ENCODE data around the gene SMURF2. TPM values are rescaled to one million over a fixed set of nuclear protein-coding genes. Genes with fewer than 3 reads are reported as not detected.

SMURF2 gene
- total RNA-seq, 2 experiments from 2014 or later, result 11.5 to 12.1 TPM

DNA sequence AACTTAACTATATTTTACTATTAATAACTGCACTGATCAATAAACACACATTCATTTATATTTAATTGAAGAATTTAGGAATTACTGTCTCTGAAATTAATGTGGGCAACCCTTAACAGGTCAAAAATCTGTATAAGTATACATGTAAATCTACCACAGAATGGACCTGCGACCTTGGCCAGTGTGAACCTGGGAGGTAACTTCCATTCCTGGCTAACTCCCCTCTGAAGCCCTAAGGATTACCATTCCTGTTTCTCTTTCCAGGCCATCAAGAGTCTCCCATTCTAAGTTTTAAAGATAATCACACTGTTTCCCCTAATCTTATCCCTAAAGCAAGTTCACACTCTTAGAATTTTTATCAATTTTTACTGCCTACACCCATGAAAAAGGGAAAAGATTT, 58.1 kb downstream of the SMURF2 start:
- Mint-ChIP-seq H3K4me3 (no peak overlapping the region), H3K27me3 (no peaks in the 10 kb centered on the region), H3K36me3 (no peaks in the 10 kb centered on the region), H3K9me3 (no peaks in the 10 kb centered on the region), H3K4me1 (ENCODE audit: low read depth) (peaks cover 32% of the 10 kb centered on the region), H3K27ac (no peak overlapping the region)
- CTCF ChIA-PET, result interaction anchor here (1.0 to 1.8 kb wide), 2 partner anchors 56 to 184 kb away, joined by 3 to 5 read pairs; no protein-coding TSS in a partner anchor
- POLR2A ChIA-PET, result no interaction called here
- no peak for DNase-seq
- intact Hi-C loops (cut with micrococcal nuclease), result no loop called here

DNA sequence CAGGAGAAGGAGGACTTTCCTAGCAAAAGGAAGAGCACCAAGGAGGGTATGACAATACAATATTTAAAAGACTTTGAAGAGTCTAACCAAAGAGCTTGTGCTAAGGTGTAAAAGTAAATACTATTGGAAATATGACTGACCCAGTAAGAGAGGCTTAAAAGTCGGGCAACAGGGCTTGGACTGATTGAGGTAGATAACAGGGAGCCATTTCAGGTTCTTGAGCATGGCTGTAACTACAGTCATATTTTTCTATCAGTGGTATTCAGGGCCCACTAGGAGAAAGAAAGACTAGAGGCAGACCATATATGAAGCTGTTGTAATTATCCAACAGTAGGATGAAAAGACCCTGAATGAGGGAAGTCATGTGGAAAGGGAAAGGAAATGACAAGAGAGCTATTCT, 62.3 kb downstream of the SMURF2 start:
- H3K4me3 Mint-ChIP-seq, result peak overlapping the region; percentile 61
- peaks cover 6% of the 10 kb centered on the region for H3K36me3 Mint-ChIP-seq
- ChIA-PET POLR2A (interaction anchor here (0.6 to 2.6 kb wide), 2 partner anchors 94 to 402 kb away, joined by 5 to 11 read pairs; partner anchors contain the start of genes CEP95 and DDX5), CTCF (interaction anchor here (1.1 to 2.0 kb wide), 9 partner anchors 11 to 180 kb away, joined by 3 to 9 read pairs (median 6); no protein-coding TSS in a partner anchor)
- H3K4me1 Mint-ChIP-seq (ENCODE audit: low read depth), result peaks cover 26% of the 10 kb centered on the region
- H3K27ac Mint-ChIP-seq, result no peak overlapping the region
- H3K9me3 Mint-ChIP-seq, result no peaks in the 10 kb centered on the region
- H3K27me3 Mint-ChIP-seq, result no peaks in the 10 kb centered on the region
- no peak for DNase-seq
- intact Hi-C loops (cut with micrococcal nuclease), result loop anchor here (2.0 kb wide), 2 partner anchors 27 to 93 kb away; partner anchors contain the start of genes CEP95 and DDX5

DNA sequence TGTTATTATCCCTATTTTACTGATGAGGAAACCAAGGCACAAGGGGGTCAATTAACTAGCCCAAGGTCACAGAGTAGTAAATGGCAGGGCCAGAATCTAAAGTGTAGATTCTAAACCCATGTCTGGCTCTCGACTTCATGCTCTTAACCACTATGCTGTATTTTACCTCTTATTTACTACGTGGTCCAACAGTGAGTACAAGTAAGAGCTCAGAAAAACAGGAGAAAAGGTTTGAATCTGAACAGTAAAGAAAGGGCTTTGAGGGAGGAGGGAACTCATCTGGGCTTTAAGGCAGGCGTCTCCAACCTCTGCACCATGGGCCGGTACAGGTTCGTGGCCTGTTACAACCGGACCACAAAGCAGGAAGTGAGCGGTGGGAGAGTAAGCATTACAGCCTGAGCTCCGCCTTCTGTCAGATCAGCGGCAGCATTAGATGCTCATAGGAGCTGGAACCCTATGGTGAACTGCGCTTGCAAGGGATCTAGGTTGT, 62.9 kb downstream of the SMURF2 start:
- peak; percentile 78 for DNase-seq
- intact Hi-C loops (cut with micrococcal nuclease), result loop anchor here (2.0 kb wide), 1 partner anchor 92 kb away; the partner anchor contains the start of genes CEP95 and DDX5
- H3K4me3 Mint-ChIP-seq, result peak overlapping the region; percentile 61
- H3K36me3 Mint-ChIP-seq, result peaks cover 6% of the 10 kb centered on the region
- H3K27me3 Mint-ChIP-seq, result no peaks in the 10 kb centered on the region
- ChIA-PET CTCF (interaction anchor here (0.7 to 2.0 kb wide), 11 partner anchors 10 to 179 kb away, joined by 3 to 9 read pairs (median 5); no protein-coding TSS in a partner anchor), POLR2A (interaction anchor here (0.6 to 2.6 kb wide), 3 partner anchors 93 to 402 kb away, joined by 3 to 11 read pairs (median 5); partner anchors contain the start of genes CEP95 and DDX5)
- no peaks in the 10 kb centered on the region for H3K9me3 Mint-ChIP-seq
- H3K4me1 Mint-ChIP-seq (ENCODE audit: low read depth), result peaks cover 26% of the 10 kb centered on the region
- peak overlapping the region; percentile 74 for H3K27ac Mint-ChIP-seq

DNA sequence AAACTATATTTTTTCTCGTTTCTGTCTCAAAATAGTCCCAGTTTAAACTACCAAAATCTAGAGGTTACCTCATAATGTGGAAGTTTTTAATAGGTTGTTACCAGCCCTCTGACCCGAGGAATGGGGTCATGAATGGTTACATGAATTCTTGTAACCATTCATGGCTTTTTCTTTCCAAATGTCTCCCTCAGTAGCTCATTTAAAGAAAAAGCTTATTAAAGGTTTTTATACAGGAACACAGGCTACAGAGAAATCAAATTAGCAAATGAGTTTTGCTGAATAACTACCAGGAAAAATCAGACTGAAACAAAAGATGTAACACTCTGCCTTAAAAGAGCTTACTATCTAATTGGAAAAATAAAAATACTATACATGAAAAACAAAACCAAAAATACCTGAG, 63.4 kb downstream of the SMURF2 start:
- H3K4me3 Mint-ChIP-seq, result no peak overlapping the region
- H3K27ac Mint-ChIP-seq, result no peak overlapping the region
- no peak for DNase-seq
- H3K4me1 Mint-ChIP-seq (ENCODE audit: low read depth), result peaks cover 26% of the 10 kb centered on the region
- H3K9me3 Mint-ChIP-seq, result no peaks in the 10 kb centered on the region
- ChIA-PET POLR2A (interaction anchor here (2.6 kb wide), 1 partner anchor 93 kb away, joined by 11 read pairs; the partner anchor contains the start of genes CEP95 and DDX5), CTCF (interaction anchor here (0.7 to 2.0 kb wide), 9 partner anchors 16 to 178 kb away, joined by 3 to 9 read pairs (median 6); no protein-coding TSS in a partner anchor)
- peaks cover 6% of the 10 kb centered on the region for H3K36me3 Mint-ChIP-seq
- intact Hi-C loops (cut with micrococcal nuclease), result loop anchor here (2.0 kb wide), 1 partner anchor 92 kb away; the partner anchor contains the start of genes CEP95 and DDX5
- H3K27me3 Mint-ChIP-seq, result no peaks in the 10 kb centered on the region

DNA sequence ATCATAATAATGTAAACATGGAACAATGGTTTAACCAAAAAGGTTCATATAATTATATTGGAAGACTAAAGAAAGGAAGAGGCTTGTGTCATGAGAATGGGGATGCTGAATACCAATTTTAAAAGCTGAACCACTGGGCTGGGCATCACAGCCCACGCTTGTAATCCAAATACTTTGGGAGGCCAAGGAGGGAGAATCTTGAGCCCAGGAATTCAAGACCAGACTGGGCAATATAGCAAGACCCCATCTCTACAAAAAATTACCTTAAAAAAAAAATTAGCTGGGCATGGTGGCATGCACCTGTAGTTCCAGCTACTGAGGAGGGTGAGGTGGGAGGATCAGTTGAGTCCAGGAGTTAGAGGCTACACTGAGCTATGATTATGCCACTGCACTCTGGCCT, 65.1 kb downstream of the SMURF2 start:
- H3K36me3 Mint-ChIP-seq, result peaks cover 8% of the 10 kb centered on the region
- no peaks in the 10 kb centered on the region for H3K27me3 Mint-ChIP-seq
- peaks cover 28% of the 10 kb centered on the region for H3K4me1 Mint-ChIP-seq (ENCODE audit: low read depth)
- POLR2A ChIA-PET, result no interaction called here
- intact Hi-C loops (cut with micrococcal nuclease), result no loop called here
- no peaks in the 10 kb centered on the region for H3K9me3 Mint-ChIP-seq
- no peak for DNase-seq
- no peak overlapping the region for H3K27ac Mint-ChIP-seq
- H3K4me3 Mint-ChIP-seq, result no peak overlapping the region
- CTCF ChIA-PET, result interaction anchor here (1.0 kb wide), 1 partner anchor 106 kb away, joined by 3 read pairs; no protein-coding TSS in a partner anchor

DNA sequence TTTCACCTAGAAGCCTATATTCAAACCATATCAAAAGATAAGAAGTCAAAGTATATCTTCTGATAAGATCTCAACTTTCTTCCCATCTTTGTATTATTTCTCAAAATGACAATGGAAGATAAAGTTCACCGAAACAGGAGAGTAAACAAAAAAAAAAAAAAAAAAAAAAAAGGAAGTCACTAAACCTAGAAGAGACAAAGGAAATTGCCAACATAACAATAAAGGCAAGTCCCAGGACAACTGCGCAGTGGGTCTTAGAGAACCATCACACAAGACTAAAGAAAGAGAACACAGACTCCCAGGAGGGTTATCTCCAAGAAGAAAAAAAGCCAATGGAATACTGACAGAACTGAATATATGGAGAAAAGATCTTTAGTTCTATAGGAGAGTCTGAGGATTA, 65.7 kb downstream of the SMURF2 start:
- intact Hi-C loops (cut with micrococcal nuclease), result no loop called here
- H3K4me1 Mint-ChIP-seq (ENCODE audit: low read depth), result peaks cover 29% of the 10 kb centered on the region
- peaks cover 10% of the 10 kb centered on the region for H3K36me3 Mint-ChIP-seq

DNA sequence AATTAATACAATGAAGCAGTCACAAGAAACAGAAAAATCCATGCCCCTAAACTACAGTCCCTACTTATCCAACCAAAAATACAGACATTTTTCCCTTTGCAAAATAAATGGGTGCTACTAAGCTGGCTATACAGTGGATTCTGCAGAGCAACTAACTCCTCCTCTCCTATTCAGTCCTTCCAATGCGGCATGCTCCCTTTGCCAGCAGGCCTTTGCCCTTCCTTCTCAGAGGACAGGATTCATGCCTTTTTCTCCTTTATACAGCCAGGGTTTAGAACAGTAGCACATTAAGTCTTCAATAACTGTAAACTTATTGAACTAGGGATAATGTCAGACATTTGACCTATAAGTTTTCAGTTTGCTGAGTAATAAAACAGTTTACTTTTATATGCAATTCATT, 70.2 kb downstream of the SMURF2 start:
- CTCF ChIA-PET, result no interaction called here
- POLR2A ChIA-PET, result no interaction called here
- Mint-ChIP-seq H3K4me3 (no peak overlapping the region), H3K36me3 (peaks cover 14% of the 10 kb centered on the region), H3K27me3 (no peaks in the 10 kb centered on the region), H3K27ac (no peak overlapping the region), H3K9me3 (no peaks in the 10 kb centered on the region), H3K4me1 (ENCODE audit: low read depth) (peaks cover 9% of the 10 kb centered on the region)
- DNase-seq, result no peak
- intact Hi-C loops (cut with micrococcal nuclease), result no loop called here

More for the DNA sequence above, 65.7 kb downstream of the SMURF2 start:
- DNase-seq, result no peak
- POLR2A ChIA-PET, result no interaction called here
- no peaks in the 10 kb centered on the region for H3K9me3 Mint-ChIP-seq
- no peak overlapping the region for H3K4me3 Mint-ChIP-seq
- no peaks in the 10 kb centered on the region for H3K27me3 Mint-ChIP-seq
- no peak overlapping the region for H3K27ac Mint-ChIP-seq
- CTCF ChIA-PET, result interaction anchor here (1.0 to 1.3 kb wide), 2 partner anchors 53 to 105 kb away, joined by 3 to 4 read pairs; no protein-coding TSS in a partner anchor

DNA sequence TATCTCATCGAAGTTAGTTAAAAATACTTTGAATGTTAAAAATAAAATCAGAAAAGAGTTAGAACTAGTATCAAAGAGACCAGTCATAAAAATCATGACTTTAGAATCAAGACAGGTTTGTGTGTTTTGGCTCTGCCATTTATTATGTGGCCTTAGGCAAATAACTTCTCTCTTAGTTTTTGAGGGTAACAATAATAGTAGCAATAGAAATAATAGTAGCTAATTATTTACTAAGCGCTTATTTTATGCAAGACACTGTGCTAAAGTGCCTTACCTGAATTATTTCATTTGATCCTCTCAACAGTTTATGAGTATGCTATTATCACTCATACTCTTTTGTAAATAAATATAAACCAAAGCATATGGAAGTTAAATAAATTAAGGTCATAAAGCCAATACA, 77.0 kb downstream of the SMURF2 start:
- H3K4me3 Mint-ChIP-seq, result no peak overlapping the region
- POLR2A ChIA-PET, result no interaction called here
- DNase-seq, result no peak
- peaks cover 18% of the 10 kb centered on the region for H3K4me1 Mint-ChIP-seq (ENCODE audit: low read depth)
- H3K27me3 Mint-ChIP-seq, result no peaks in the 10 kb centered on the region
- intact Hi-C loops (cut with micrococcal nuclease), result no loop called here
- H3K9me3 Mint-ChIP-seq, result no peaks in the 10 kb centered on the region
- H3K36me3 Mint-ChIP-seq, result peaks cover 9% of the 10 kb centered on the region
- CTCF ChIA-PET, result no interaction called here
- no peak overlapping the region for H3K27ac Mint-ChIP-seq

DNA sequence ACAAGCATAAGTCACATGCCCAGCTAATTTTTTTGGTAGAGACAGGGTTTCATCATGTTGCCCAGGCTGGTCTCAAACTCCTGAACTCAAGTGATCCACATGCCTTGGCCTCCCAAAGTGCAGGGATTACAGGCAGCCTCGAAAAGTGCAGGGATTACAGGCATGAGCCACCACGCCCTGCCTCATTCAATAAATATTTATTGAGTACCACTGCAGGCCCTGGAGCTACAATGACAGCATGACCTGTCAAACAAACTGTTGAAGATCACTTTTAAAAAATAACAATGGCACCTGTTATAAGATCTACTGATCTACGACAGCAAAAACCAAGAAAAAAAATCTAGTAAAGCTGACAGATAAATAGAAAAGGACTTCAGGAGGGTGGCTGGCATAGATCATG, 79.1 kb downstream of the SMURF2 start:
- Mint-ChIP-seq H3K4me1 (ENCODE audit: low read depth) (peaks cover 21% of the 10 kb centered on the region), H3K9me3 (no peaks in the 10 kb centered on the region), H3K27me3 (no peaks in the 10 kb centered on the region), H3K36me3 (peaks cover 9% of the 10 kb centered on the region), H3K27ac (no peak overlapping the region), H3K4me3 (no peak overlapping the region)
- no peak for DNase-seq
- ChIA-PET POLR2A (interaction anchor here (1.3 to 1.5 kb wide), 2 partner anchors 9 to 78 kb away, joined by 4 to 5 read pairs; partner anchors contain the start of gene DDX5), CTCF (interaction anchor here (1.2 to 1.9 kb wide), 2 partner anchors 17 to 19 kb away, joined by 3 to 7 read pairs; no protein-coding TSS in a partner anchor)
- intact Hi-C loops (cut with micrococcal nuclease), result no loop called here

DNA sequence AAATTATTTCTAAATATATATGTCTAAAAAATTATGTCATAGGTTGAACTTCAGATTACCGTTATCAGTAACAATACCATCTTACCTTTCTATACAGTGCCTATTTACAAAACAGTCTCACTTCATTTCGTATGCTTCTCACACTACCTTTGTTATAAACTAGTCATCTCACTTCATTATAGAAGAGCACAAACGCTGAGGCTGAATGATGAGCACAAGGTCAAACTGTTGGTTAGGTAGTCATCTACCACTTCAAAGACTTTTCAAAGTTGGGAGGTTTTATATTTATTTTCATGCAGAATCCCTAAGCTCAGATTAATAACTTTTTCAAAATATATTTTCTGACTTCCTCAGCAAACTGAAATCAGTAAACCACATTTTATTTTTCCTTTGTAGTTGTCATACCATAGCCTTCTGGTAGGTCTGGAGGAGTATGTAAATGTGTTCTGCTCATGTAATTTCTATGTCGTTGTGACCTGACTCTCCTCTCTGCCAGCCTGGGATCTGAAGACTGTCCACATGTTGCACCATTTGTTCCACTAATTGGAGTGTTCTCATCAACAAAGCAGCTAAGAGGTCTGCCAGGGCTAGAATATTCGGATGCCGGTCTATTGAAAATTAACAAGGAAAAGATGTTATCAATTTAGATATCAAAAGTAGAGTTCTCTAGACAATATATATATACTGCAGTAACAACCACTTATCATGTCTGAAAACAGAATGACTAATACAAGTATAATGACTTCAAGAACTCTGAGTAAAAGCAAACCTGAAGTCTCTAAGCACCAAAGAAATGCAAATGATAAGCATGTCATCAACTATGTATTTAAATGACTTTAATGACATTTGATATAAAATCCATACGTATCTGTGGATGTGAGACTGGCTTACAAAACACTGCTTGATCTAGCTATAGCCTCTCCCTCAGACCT, 81.5 kb downstream of the SMURF2 start:
- peak; percentile 19 for DNase-seq
- no peaks in the 10 kb centered on the region for H3K9me3 Mint-ChIP-seq
- peaks cover 21% of the 10 kb centered on the region for H3K4me1 Mint-ChIP-seq (ENCODE audit: low read depth)
- peak overlapping the region; percentile 86 for H3K27ac Mint-ChIP-seq
- H3K36me3 Mint-ChIP-seq, result peaks cover 19% of the 10 kb centered on the region
- peak overlapping the region; percentile 31 for H3K4me3 Mint-ChIP-seq
- CTCF ChIA-PET, result interaction anchor here (0.6 to 1.4 kb wide), 4 partner anchors 18 to 161 kb away, joined by 3 to 4 read pairs (median 3); no protein-coding TSS in a partner anchor
- intact Hi-C loops (cut with micrococcal nuclease), result loop anchor here (1.0 to 2.0 kb wide), 3 partner anchors 7 to 74 kb away; partner anchors contain the start of genes CEP95 and DDX5
- H3K27me3 Mint-ChIP-seq, result no peaks in the 10 kb centered on the region
- POLR2A ChIA-PET, result interaction anchor here (1.2 to 1.6 kb wide), 3 partner anchors 53 to 82 kb away, joined by 3 to 5 read pairs (median 5); no protein-coding TSS in a partner anchor

DNA sequence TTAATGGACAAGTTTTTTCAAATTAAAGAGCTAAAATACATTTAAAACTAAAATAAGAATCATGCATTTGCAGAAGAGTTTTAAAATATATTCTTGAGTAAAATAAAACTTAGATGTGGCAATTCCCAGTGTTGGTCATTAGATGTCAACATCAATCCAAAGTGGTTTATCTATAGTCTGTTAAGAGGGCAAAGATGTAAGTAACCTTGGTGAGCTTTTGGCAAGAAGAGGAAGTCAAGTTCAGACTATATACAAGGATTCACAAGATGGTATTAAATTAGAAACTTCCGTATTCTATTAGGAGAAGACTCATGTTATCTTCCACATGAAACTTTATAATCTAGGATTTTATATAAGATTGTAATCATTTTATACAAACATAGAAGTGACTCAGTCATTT, 82.2 kb downstream of the SMURF2 start:
- Mint-ChIP-seq H3K27ac (no peak overlapping the region), H3K27me3 (no peaks in the 10 kb centered on the region), H3K36me3 (peaks cover 19% of the 10 kb centered on the region), H3K4me3 (no peak overlapping the region), H3K4me1 (ENCODE audit: low read depth) (peaks cover 21% of the 10 kb centered on the region), H3K9me3 (no peaks in the 10 kb centered on the region)
- CTCF ChIA-PET, result interaction anchor here (0.6 to 1.4 kb wide), 5 partner anchors 19 to 160 kb away, joined by 3 to 4 read pairs (median 3); no protein-coding TSS in a partner anchor
- intact Hi-C loops (cut with micrococcal nuclease), result loop anchor here (2.0 kb wide), 2 partner anchors 49 to 73 kb away; partner anchors contain the start of genes CEP95 and DDX5
- no peak for DNase-seq
- POLR2A ChIA-PET, result interaction anchor here (1.2 to 1.6 kb wide), 2 partner anchors 74 to 81 kb away, joined by 3 to 5 read pairs; no protein-coding TSS in a partner anchor

All from activated CD4-positive, alpha-beta memory T cell treated with anti-CD3 and anti-CD28 coated beads for 36 hours (primary cell).